Endodermal cell (in vitro differentiated cells): ENCODE results near the gene YY1. TPM values are rescaled to one million over a fixed set of nuclear protein-coding genes. Genes with fewer than 3 reads are reported as not detected.
"Not testable (repeated sequence)": the region's sequence is repeated elsewhere in the genome, so short reads cannot be mapped to it uniquely, and the experiment has no call there.

ENCODE experiments used
- DNase-seq: peaks from one replicate; pipeline ENCODE4 v3.0.0-alpha.2; 2017
- H3K27ac ChIP-seq: 2 replicates; pipeline ENCODE4 v1.5.1; 2013; ENCODE audit warnings: mild to moderate bottlenecking, low read depth, low read length, moderate library complexity
- H3K27me3 ChIP-seq: 2 replicates; pipeline ENCODE4 v1.6.1; 2013; ENCODE audit warnings: mild to moderate bottlenecking, low read length, moderate library complexity; ENCODE audit not compliant: insufficient read depth, control insufficient read depth, poor library complexity, severe bottlenecking
- H3K36me3 ChIP-seq: 2 replicates; pipeline ENCODE4 v1.7.0; 2013; ENCODE audit warnings: mild to moderate bottlenecking, low read length, moderate library complexity; ENCODE audit not compliant: control insufficient read depth, insufficient read depth
- H3K4me1 ChIP-seq: one replicate; pipeline ENCODE4 v1.7.0; 2013; ENCODE audit warnings: low read length; ENCODE audit not compliant: control insufficient read depth, insufficient read depth
- H3K4me3 ChIP-seq: 2 replicates; pipeline ENCODE4 v1.5.1; 2013; ENCODE audit warnings: mild to moderate bottlenecking, low read length, moderate library complexity
- H3K9ac ChIP-seq: 2 replicates; pipeline ENCODE4 v1.6.1; 2013; ENCODE audit warnings: mild to moderate bottlenecking, low read length, moderate library complexity; ENCODE audit not compliant: poor library complexity, severe bottlenecking; ENCODE audit errors: extremely low read depth
- H3K9me3 ChIP-seq: 2 replicates; pipeline ENCODE4 v1.6.1; 2013; ENCODE audit warnings: mild to moderate bottlenecking, low read length, moderate library complexity; ENCODE audit not compliant: control insufficient read depth
- H3K27ac Mint-ChIP-seq: 2 replicates; pipeline ENCODE4 v1.8.0; 2020; ENCODE audit warnings: mixed read lengths
- H3K27me3 Mint-ChIP-seq: 2 replicates; pipeline ENCODE4 v1.8.0; 2021; ENCODE audit warnings: mild to moderate bottlenecking, mixed read lengths; ENCODE audit not compliant: insufficient read depth
- H3K36me3 Mint-ChIP-seq: 2 replicates; pipeline ENCODE4 v1.8.0; 2020; ENCODE audit warnings: low read depth, mixed read lengths
- H3K4me1 Mint-ChIP-seq: 2 replicates; pipeline ENCODE4 v1.8.0; 2020; ENCODE audit warnings: mixed read lengths
- H3K4me3 Mint-ChIP-seq: 2 replicates; pipeline ENCODE4 v1.8.0; 2020; ENCODE audit warnings: mild to moderate bottlenecking, moderate library complexity, mixed read lengths
- H3K9me3 Mint-ChIP-seq: 2 replicates; pipeline ENCODE4 v1.8.0; 2020; ENCODE audit warnings: mild to moderate bottlenecking, mixed read lengths
- CTCF ChIP-seq: fragments of 200-600 bp; sonication (generic); conservative IDR thresholded peaks from 2 replicates; pipeline ENCODE4 v1.5.0; 2021; ENCODE audit warnings: antibody characterized with exemption, mild to moderate bottlenecking
- WGBS, 2 experiments: methylation state at CpG; one replicate each; pipeline versions ENCODE4 v1.1.5 to v1.1.7; 2013; ENCODE audit warnings: missing lambda C conversion rate in 2 of 2, mixed read lengths in 1 of 2; ENCODE audit not compliant: insufficient coverage in 1 of 2, insufficient read length in 1 of 2; 5-methylcytosine and 5-hydroxymethylcytosine counted together
- total RNA-seq, 2 donors: library from RNA; stranded (reverse); fragmentation: NEBNext Ultra II Directional in 1 of 2; extraction: Animal tissue kit (Norgen Biotek cat#: 25700) in 1 of 2; gene quantifications; 2 replicates in 1 of 2; 3 replicates in 1 of 2; pipeline ENCODE4 v1.2.1, GENCODE V29; 2021

Gene YY1
- total RNA-seq, 2 donors from 2014 or later: 94.8 to 103 TPM

GRCh38 chr14:100281286-100282082, 42.5 kb downstream of the YY1 start:
- no peak overlapping the region for H3K9ac ChIP-seq
- H3K36me3 Mint-ChIP-seq: peaks cover 33% of the 10 kb centered on the region

DNA sequence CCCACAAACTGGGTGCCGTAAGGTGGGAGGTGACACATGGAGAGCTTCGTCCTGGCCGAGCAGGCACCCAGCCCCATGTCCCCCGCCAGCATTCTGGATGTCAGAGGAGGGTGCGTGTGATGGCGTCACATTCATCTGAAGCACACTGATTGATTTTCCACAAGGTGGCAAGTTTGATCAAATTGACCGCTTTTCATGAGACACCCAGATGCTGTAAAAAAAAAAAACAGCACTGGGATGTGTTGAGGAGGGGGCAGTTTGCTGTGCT, 43.1 kb downstream of the YY1 start:
- H3K36me3 Mint-ChIP-seq: peaks cover 31% of the 10 kb centered on the region
- peaks cover 2% of the 10 kb centered on the region for H3K27me3 Mint-ChIP-seq
- no peak overlapping the region for H3K27ac ChIP-seq
- H3K36me3 ChIP-seq: peaks cover 47% of the 10 kb centered on the region
- H3K27ac Mint-ChIP-seq: peak overlapping the region; percentile 55
- no peak overlapping the region for H3K4me3 Mint-ChIP-seq
- TF ChIP-seq CTCF: no peak
- H3K27me3 ChIP-seq: no peaks in the 10 kb centered on the region
- WGBS, 2 experiments: 96 to 100% methylated on average over 7 of the region's 7 CpGs
- no peaks in the 10 kb centered on the region for H3K9me3 ChIP-seq
- H3K4me3 ChIP-seq: no peak overlapping the region
- DNase-seq: no peak
- H3K9ac ChIP-seq: no peak overlapping the region
- H3K4me1 Mint-ChIP-seq: peaks cover 19% of the 10 kb centered on the region
- no peaks in the 10 kb centered on the region for H3K4me1 ChIP-seq
- no peaks in the 10 kb centered on the region for H3K9me3 Mint-ChIP-seq

More at GRCh38 chr14:100281286-100282082, 42.5 kb downstream of the YY1 start:
- no peak overlapping the region for H3K27ac ChIP-seq
- no peaks in the 10 kb centered on the region for H3K4me1 ChIP-seq
- Mint-ChIP-seq H3K4me3 (no peak overlapping the region), H3K9me3 (no peaks in the 10 kb centered on the region), H3K4me1 (peaks cover 19% of the 10 kb centered on the region), H3K27ac (peak overlapping the region; percentile 55), H3K27me3 (peaks cover 2% of the 10 kb centered on the region)
- DNase-seq: peak; percentile 66
- no peak overlapping the region for H3K4me3 ChIP-seq
- no peak for TF ChIP-seq CTCF
- no peaks in the 10 kb centered on the region for H3K9me3 ChIP-seq
- H3K27me3 ChIP-seq: no peaks in the 10 kb centered on the region
- H3K36me3 ChIP-seq: peaks cover 51% of the 10 kb centered on the region
- 90 to 92% methylated on average over 11 of the region's 11 CpGs for WGBS, 2 experiments

DNA sequence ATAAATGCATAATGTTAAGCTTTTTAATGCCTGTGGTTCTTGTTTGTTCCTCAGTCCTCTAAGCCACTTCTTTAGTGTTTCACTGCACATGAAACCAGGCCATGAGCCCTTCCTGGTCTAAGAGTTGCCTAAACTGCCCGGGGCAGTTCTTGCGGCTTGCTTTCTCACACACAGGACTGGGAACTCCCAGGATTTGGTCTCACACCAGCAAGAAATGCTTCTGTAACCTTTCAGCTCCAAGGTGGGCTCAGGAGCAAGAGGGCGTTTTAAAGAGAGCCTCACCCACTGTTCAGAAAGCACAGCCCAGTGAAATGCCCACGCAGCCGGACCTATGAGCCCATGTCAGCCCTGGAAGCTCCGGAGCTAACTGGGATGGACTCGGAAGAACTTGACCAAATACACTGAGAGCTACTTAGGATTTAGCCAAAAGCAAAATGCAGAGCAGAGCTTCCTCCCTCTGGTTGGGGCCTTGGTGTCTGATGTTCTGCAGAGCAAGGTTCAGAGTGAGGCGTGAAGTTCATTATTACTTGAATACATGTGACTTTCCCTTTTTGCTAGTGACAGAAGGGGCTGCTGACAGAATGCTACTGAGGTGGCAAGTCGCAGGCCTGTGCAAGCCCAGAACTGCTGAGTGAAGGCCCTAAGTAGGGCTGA, 43.9 kb downstream of the YY1 start:
- WGBS, 2 experiments: 97 to 98% methylated on average over 9 of the region's 9 CpGs
- H3K27ac ChIP-seq: no peak overlapping the region

GRCh38 chr14:100283436-100283835, 44.5 kb downstream of the YY1 start:
- H3K9me3 Mint-ChIP-seq, H3K4me3 Mint-ChIP-seq, H3K9me3 ChIP-seq, H3K27ac Mint-ChIP-seq, H3K27me3 Mint-ChIP-seq, H3K27ac ChIP-seq, H3K9ac ChIP-seq, DNase-seq, H3K4me1 ChIP-seq, H3K4me3 ChIP-seq, H3K27me3 ChIP-seq: not testable (repeated sequence)
- H3K36me3 ChIP-seq: peaks cover 33% of the 10 kb centered on the region
- H3K4me1 Mint-ChIP-seq: peaks cover 19% of the 10 kb centered on the region
- WGBS, 2 experiments: 94 to 97% methylated on average over 9 of the region's 9 CpGs
- H3K36me3 Mint-ChIP-seq: peaks cover 28% of the 10 kb centered on the region

More for the DNA sequence above, 43.9 kb downstream of the YY1 start:
- Mint-ChIP-seq H3K36me3 (peaks cover 31% of the 10 kb centered on the region), H3K4me1 (peaks cover 19% of the 10 kb centered on the region), H3K27me3 (peaks cover 2% of the 10 kb centered on the region), H3K27ac (peak overlapping the region; percentile 35), H3K9me3 (no peaks in the 10 kb centered on the region), H3K4me3 (no peak overlapping the region)
- Histone ChIP-seq H3K4me3 (no peak overlapping the region), H3K4me1 (no peaks in the 10 kb centered on the region), H3K36me3 (peaks cover 38% of the 10 kb centered on the region), H3K9ac (no peak overlapping the region), H3K9me3 (no peaks in the 10 kb centered on the region), H3K27me3 (no peaks in the 10 kb centered on the region)
- TF ChIP-seq CTCF: no peak
- peak; percentile 49 for DNase-seq
